ENCODE measurements around the gene CACNA2D3. TPM values are rescaled to one million over a fixed set of nuclear protein-coding genes. Genes with fewer than 3 reads are reported as not detected.
A peak's percentile ranks its signal among the peaks of the same experiment; 100 is the strongest.

CACNA2D3 gene
- total RNA-seq, 1 donor from 2014 or later, result not detected

- Histone ChIP-seq H3K4me2 (no peak overlapping the region), H3K9ac (no peak overlapping the region), H3K27ac (no peak overlapping the region), H2AFZ (replicated peaks) (no peak overlapping the region), H3F3A (ENCODE audit: low read depth) (no peaks in the 10 kb centered on the region), H3K4me1 (no peaks in the 10 kb centered on the region), H3K9me3 (ENCODE audit: low read depth) (no peaks in the 10 kb centered on the region), H3K4me3 (no peak overlapping the region), H4K20me1 (ENCODE audit: low read depth) (no peaks in the 10 kb centered on the region), H3K79me2 (ENCODE audit: low read depth) (no peaks in the 10 kb centered on the region), H3K27me3 (no peaks in the 10 kb centered on the region), H3K36me3 (no peaks in the 10 kb centered on the region)
- no peak for DNase-seq (ENCODE audit: low spot score)
- H3K9me3 Mint-ChIP-seq, result peaks cover 13% of the 10 kb centered on the region
- H3K27me3 Mint-ChIP-seq (ENCODE audit: insufficient read depth, low read depth), result peaks cover 5% of the 10 kb centered on the region
- TF ChIP-seq CTCF (IDR thresholded peaks at IDR 0.05), result no peak
- TF ChIP-seq EZH2phosphoT487 (IDR thresholded peaks at IDR 0.05), result no peak
- TF ChIP-seq EZH2 (IDR thresholded peaks at IDR 0.05), result no peak
- no peaks in the 10 kb centered on the region for H3K36me3 Mint-ChIP-seq
- H3K4me1 Mint-ChIP-seq, result peaks cover 22% of the 10 kb centered on the region
- H3K4me3 Mint-ChIP-seq, result no peak overlapping the region
- H3K27ac Mint-ChIP-seq, result no peak overlapping the region
These were observed 562.9 kb downstream of the CACNA2D3 start for GRCh38 chr3:54685213-54685612.

DNA sequence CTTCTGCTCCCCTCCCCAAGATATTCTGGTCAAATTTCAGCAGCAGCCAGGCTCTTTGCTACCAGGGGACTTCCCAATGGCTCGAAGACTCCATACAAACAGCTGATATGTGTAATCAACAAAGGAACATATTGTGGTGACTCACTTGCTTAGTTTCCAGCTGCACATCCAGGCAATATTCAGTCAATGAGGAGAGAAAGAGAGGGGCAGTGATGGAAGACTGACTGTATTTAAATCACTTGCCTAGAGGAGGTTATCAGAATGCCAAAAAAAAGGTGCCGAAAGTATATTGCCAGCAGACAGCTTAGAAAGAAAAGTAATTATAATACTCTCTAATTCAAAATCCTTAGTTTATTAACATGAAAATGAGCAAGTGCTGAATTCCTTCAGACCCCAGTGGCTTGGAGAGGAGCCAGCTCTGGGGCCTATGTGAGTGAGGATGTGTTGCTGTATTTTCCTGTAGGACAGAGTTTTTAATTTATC is 569.0 kb downstream of the CACNA2D3 start:
- no peak for DNase-seq (ENCODE audit: low spot score)

GRCh38 chr3:54696313-54696712 is 574.0 kb downstream of the CACNA2D3 start:
- no peak overlapping the region for H3K9ac ChIP-seq
- peaks cover 3% of the 10 kb centered on the region for H3K9me3 Mint-ChIP-seq
- H3K9me3 ChIP-seq (ENCODE audit: low read depth), result no peaks in the 10 kb centered on the region
- no peaks in the 10 kb centered on the region for H3K27me3 ChIP-seq
- H2AFZ ChIP-seq (replicated peaks), result no peak overlapping the region
- H3K27ac ChIP-seq, result no peak overlapping the region
- TF ChIP-seq CTCF (IDR thresholded peaks at IDR 0.05) (no peak), EZH2 (IDR thresholded peaks at IDR 0.05) (no peak), EZH2phosphoT487 (IDR thresholded peaks at IDR 0.05) (no peak)
- no peaks in the 10 kb centered on the region for H3F3A ChIP-seq (ENCODE audit: low read depth)
- peaks cover 1% of the 10 kb centered on the region for H3K36me3 Mint-ChIP-seq
- no peaks in the 10 kb centered on the region for H3K79me2 ChIP-seq (ENCODE audit: low read depth)
- H3K4me1 ChIP-seq, result peaks cover 20% of the 10 kb centered on the region
- H3K27me3 Mint-ChIP-seq (ENCODE audit: insufficient read depth, low read depth), result no peaks in the 10 kb centered on the region
- DNase-seq (ENCODE audit: low spot score), result no peak
- H3K27ac Mint-ChIP-seq, result peak overlapping the region; percentile 100
- no peaks in the 10 kb centered on the region for H3K36me3 ChIP-seq
- no peaks in the 10 kb centered on the region for H4K20me1 ChIP-seq (ENCODE audit: low read depth)
- no peak overlapping the region for H3K4me2 ChIP-seq
- no peak overlapping the region for H3K4me3 ChIP-seq
- H3K4me3 Mint-ChIP-seq, result no peak overlapping the region
- peaks cover 50% of the 10 kb centered on the region for H3K4me1 Mint-ChIP-seq

More for the DNA sequence above, 569.0 kb downstream of the CACNA2D3 start:
- no peak overlapping the region for H3K4me3 ChIP-seq
- H3K9ac ChIP-seq, result no peak overlapping the region
- no peaks in the 10 kb centered on the region for H3K27me3 Mint-ChIP-seq (ENCODE audit: insufficient read depth, low read depth)
- H3K4me1 Mint-ChIP-seq, result peaks cover 32% of the 10 kb centered on the region
- no peaks in the 10 kb centered on the region for H3K27me3 ChIP-seq
- peaks cover under 1% of the 10 kb centered on the region for H3K36me3 Mint-ChIP-seq
- H3K4me3 Mint-ChIP-seq, result no peak overlapping the region
- H3F3A ChIP-seq (ENCODE audit: low read depth), result no peaks in the 10 kb centered on the region
- TF ChIP-seq EZH2 (IDR thresholded peaks at IDR 0.05) (no peak), CTCF (IDR thresholded peaks at IDR 0.05) (no peak), EZH2phosphoT487 (IDR thresholded peaks at IDR 0.05) (no peak)
- H3K79me2 ChIP-seq (ENCODE audit: low read depth), result no peaks in the 10 kb centered on the region
- H3K4me1 ChIP-seq, result no peaks in the 10 kb centered on the region
- no peaks in the 10 kb centered on the region for H4K20me1 ChIP-seq (ENCODE audit: low read depth)
- H3K36me3 ChIP-seq, result no peaks in the 10 kb centered on the region
- H3K9me3 Mint-ChIP-seq, result peaks cover 2% of the 10 kb centered on the region
- no peaks in the 10 kb centered on the region for H3K9me3 ChIP-seq (ENCODE audit: low read depth)
- peak overlapping the region; percentile 4 for H3K27ac Mint-ChIP-seq
- no peak overlapping the region for H2AFZ ChIP-seq (replicated peaks)
- no peak overlapping the region for H3K27ac ChIP-seq
- no peak overlapping the region for H3K4me2 ChIP-seq
